ENCODE results near the gene AGO3. TPM values are rescaled to one million over a fixed set of nuclear protein-coding genes. Genes with fewer than 3 reads are reported as not detected.

Gene AGO3
- total and polyA plus RNA-seq, 2 of the 13 experiments (the other 11 are each of a cell fraction or from before 2014, with no cell fraction given): 21.2 to 27.1 TPM

GRCh38 chr1:36093226-36093625 lies 162.3 kb downstream of the AGO3 start:
- POLR2A ChIA-PET: no interaction called here
- ATAC-seq (no peak), DNase-seq (ENCODE audit: low spot score) (no peak), FAIRE-seq (no peak)
- WGBS (ENCODE audit: low lambda C conversion rate): 100% methylated on average over 2 of the region's 7 CpGs
- H3K9ac ChIP-seq (ENCODE audit: insufficient read depth, low read depth, low read length): no peak overlapping the region
- H3K9me3 ChIP-seq (ENCODE audit: low read length): no peaks in the 10 kb centered on the region
- no peak overlapping the region for H3K27ac ChIP-seq (ENCODE audit: extremely low read length, insufficient read depth, low read length)
- no peak overlapping the region for H2AFZ ChIP-seq (ENCODE audit: low read length)
- BruUV-seq (replicated peaks): no TSS peak
- no peak overlapping the region for H3K4me2 ChIP-seq (ENCODE audit: low read depth, low read length)
- H3K4me3 ChIP-seq (replicated peaks in 1 of 3; ENCODE audit: insufficient read depth in 1 of 3, low read depth in 2 of 3, low read length in 3 of 3): no peak overlapping the region
- peaks cover 25% of the 10 kb centered on the region for H3K4me1 ChIP-seq (ENCODE audit: insufficient read depth, low read length)
- TF ChIP-seq DNMT1 (CRISPR knock-in tag; IDR thresholded peaks at IDR 0.05): no peak
- H4K20me1 ChIP-seq (ENCODE audit: insufficient read depth, low read length): 0 out of 2 replicates have a peak, but pooled peaks cover 3% of the 10 kb centered on the region
- no peaks in the 10 kb centered on the region; a peak in 1 of 5 replicates for H3K27me3 ChIP-seq (ENCODE audit: control insufficient read depth in 1 of 2, insufficient read depth in 2 of 2, low read length in 2 of 2)
- intact Hi-C loops (cut with micrococcal nuclease; ENCODE audit: unreplicated experiment): no loop called here
- CTCF ChIA-PET (ENCODE audit: low intra/inter-chr PET ratio, low total read pairs): no interaction called here
- in situ Hi-C loops (cut with HindIII; ENCODE audit: extremely low pct_ligation_motif_present, low pct_unique_long_range_greater_than_20kb): no loop called here
- peaks cover 35 to 51% of the 10 kb centered on the region in 2 experiments for H3K36me3 ChIP-seq (replicated peaks in 1 of 2; ENCODE audit: control insufficient read depth in 1 of 2, insufficient read depth in 2 of 2, low read length in 2 of 2)
- H3K79me2 ChIP-seq (ENCODE audit: insufficient read depth, low read length): peaks cover 21% of the 10 kb centered on the region

- H3K4me2 ChIP-seq (ENCODE audit: low read depth, low read length): no peak overlapping the region
- CTCF ChIA-PET (ENCODE audit: low intra/inter-chr PET ratio, low total read pairs): no interaction called here
- no peaks in the 10 kb centered on the region for H3K9me3 ChIP-seq (ENCODE audit: low read length)
- no peak overlapping the region for H3K4me3 ChIP-seq (replicated peaks in 1 of 3; ENCODE audit: insufficient read depth in 1 of 3, low read depth in 2 of 3, low read length in 3 of 3)
- H4K20me1 ChIP-seq (ENCODE audit: insufficient read depth, low read length): 0 out of 2 replicates have a peak, but pooled peaks cover 3% of the 10 kb centered on the region
- BruUV-seq (replicated peaks): no TSS peak
- H2AFZ ChIP-seq (ENCODE audit: low read length): no peak overlapping the region
- H3K27ac ChIP-seq (ENCODE audit: extremely low read length, insufficient read depth, low read length): no peak overlapping the region
- FAIRE-seq (no peak), ATAC-seq (no peak), DNase-seq (ENCODE audit: low spot score) (no peak)
- POLR2A ChIA-PET: no interaction called here
- TF ChIP-seq FOXK2 (IDR thresholded peaks at IDR 0.05): no peak
- no peak for TF ChIP-seq RXRA (CRISPR knock-in tag; IDR thresholded peaks at IDR 0.05)
- no peak for TF ChIP-seq MIER3 (CRISPR knock-in tag; IDR thresholded peaks at IDR 0.05; ENCODE audit: borderline replicate concordance)
- TF ChIP-seq MAZ (IDR thresholded peaks at IDR 0.05; ENCODE audit: borderline replicate concordance, low read depth, low read length): no peak
- no peak for TF ChIP-seq MAZ (CRISPR knock-in tag; IDR thresholded peaks at IDR 0.05; ENCODE audit: low read depth)
- no peak for TF ChIP-seq ARID2 (CRISPR knock-in tag; IDR thresholded peaks at IDR 0.05; ENCODE audit: borderline replicate concordance)
- no peak for TF ChIP-seq ZNF615 (CRISPR knock-in tag; IDR thresholded peaks at IDR 0.05; ENCODE audit: borderline replicate concordance)
- no peak for TF ChIP-seq KDM3A (CRISPR knock-in tag; IDR thresholded peaks at IDR 0.05; ENCODE audit: low read depth)
- no peak for TF ChIP-seq GABPA (IDR thresholded peaks at IDR 0.05; ENCODE audit: low read depth, low read length)
- TF ChIP-seq GABPA (CRISPR knock-in tag; IDR thresholded peaks at IDR 0.05; ENCODE audit: low read depth): no peak
- TF ChIP-seq ZNF646 (CRISPR knock-in tag; IDR thresholded peaks at IDR 0.05): no peak
- H3K79me2 ChIP-seq (ENCODE audit: insufficient read depth, low read length): peaks cover 21% of the 10 kb centered on the region
- H3K4me1 ChIP-seq (ENCODE audit: insufficient read depth, low read length): peaks cover 28% of the 10 kb centered on the region
- H3K27me3 ChIP-seq (ENCODE audit: control insufficient read depth in 1 of 2, insufficient read depth in 2 of 2, low read length in 2 of 2): no peaks in the 10 kb centered on the region; a peak in 1 of 5 replicates
- no peak overlapping the region for H3K9ac ChIP-seq (ENCODE audit: insufficient read depth, low read depth, low read length)
- 80% methylated on average over 1 of the region's 3 CpGs for WGBS (ENCODE audit: low lambda C conversion rate)
- H3K36me3 ChIP-seq (replicated peaks in 1 of 2; ENCODE audit: control insufficient read depth in 1 of 2, insufficient read depth in 2 of 2, low read length in 2 of 2): peaks cover 35 to 51% of the 10 kb centered on the region in 2 experiments
- in situ Hi-C loops (cut with HindIII; ENCODE audit: extremely low pct_ligation_motif_present, low pct_unique_long_range_greater_than_20kb) (no loop called here), intact Hi-C loops (cut with micrococcal nuclease; ENCODE audit: unreplicated experiment) (no loop called here)
These were observed 163.0 kb downstream of the AGO3 start for GRCh38 chr1:36093929-36094328.
